ENCODE results near the gene ASB8.
"Not testable (repeated sequence)": the region's sequence is repeated elsewhere in the genome, so short reads cannot be mapped to it uniquely, and the experiment has no call there.

ASB8 gene

GRCh38 chr12:48132826-48133225 is 24.5 kb downstream of the ASB8 start:
- Mint-ChIP-seq H3K36me3 (ENCODE audit: low read depth) (peaks cover 69% of the 10 kb centered on the region), H3K27me3 (no peaks in the 10 kb centered on the region), H3K27ac (no peak overlapping the region), H3K4me3 (no peak overlapping the region), H3K9me3 (no peaks in the 10 kb centered on the region), H3K4me1 (ENCODE audit: low read depth) (no peaks in the 10 kb centered on the region)

- H3K27ac Mint-ChIP-seq = no peak overlapping the region
- H3K9me3 Mint-ChIP-seq = no peaks in the 10 kb centered on the region
- no peaks in the 10 kb centered on the region for H3K27me3 Mint-ChIP-seq
- H3K4me1 Mint-ChIP-seq (ENCODE audit: low read depth) = no peaks in the 10 kb centered on the region
- peaks cover 74% of the 10 kb centered on the region for H3K36me3 Mint-ChIP-seq (ENCODE audit: low read depth)
- no peak overlapping the region for H3K4me3 Mint-ChIP-seq
These were observed 25.8 kb downstream of the ASB8 start for GRCh38 chr12:48131517-48131916.

DNA sequence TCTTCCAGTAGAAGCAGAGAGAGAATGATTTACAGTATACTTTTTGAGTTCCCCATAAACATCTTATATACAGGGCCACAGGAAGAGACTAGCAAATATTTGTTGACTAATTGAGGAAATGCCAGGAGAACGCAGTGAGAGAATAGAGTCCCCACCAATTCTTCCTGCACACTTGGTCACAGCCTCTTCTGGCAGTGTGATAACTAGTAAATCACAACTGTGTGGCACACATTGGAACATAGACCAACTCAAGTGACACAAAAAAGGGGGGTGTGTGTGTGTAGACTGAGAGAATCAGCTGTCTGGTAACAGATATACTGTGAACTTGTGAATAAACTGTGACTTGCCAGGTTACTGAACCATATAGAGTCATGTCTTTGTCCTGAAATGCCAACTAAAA is 27.9 kb downstream of the ASB8 start:
- Mint-ChIP-seq H3K4me3 (no peak overlapping the region), H3K27ac (no peak overlapping the region), H3K4me1 (ENCODE audit: low read depth) (no peaks in the 10 kb centered on the region), H3K27me3 (no peaks in the 10 kb centered on the region), H3K9me3 (no peaks in the 10 kb centered on the region), H3K36me3 (ENCODE audit: low read depth) (peaks cover 82% of the 10 kb centered on the region)

DNA sequence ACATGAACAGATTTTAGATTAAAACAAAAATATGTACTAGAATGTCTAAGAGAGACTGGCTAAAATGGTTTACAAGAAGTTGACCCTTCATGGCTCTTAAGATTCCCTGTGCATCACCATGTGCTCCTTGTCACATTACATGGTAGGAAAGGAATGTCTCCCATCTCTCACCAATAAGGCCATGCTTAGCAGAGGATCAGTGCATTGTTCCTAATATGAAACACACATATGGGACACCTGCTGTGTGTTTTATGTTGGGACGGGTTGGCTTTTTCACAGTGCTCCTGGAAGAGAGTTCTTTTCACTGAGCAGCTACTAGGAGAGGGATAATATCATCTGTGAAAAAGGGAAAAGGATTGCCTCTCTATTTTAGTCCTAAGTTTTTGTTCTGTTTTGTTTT is 28.5 kb downstream of the ASB8 start:
- Mint-ChIP-seq H3K4me1 (ENCODE audit: low read depth) (no peaks in the 10 kb centered on the region), H3K27me3 (no peaks in the 10 kb centered on the region), H3K27ac (no peak overlapping the region), H3K9me3 (no peaks in the 10 kb centered on the region), H3K36me3 (ENCODE audit: low read depth) (peaks cover 80% of the 10 kb centered on the region), H3K4me3 (no peak overlapping the region)

- Mint-ChIP-seq H3K27me3 (no peaks in the 10 kb centered on the region), H3K4me3 (no peak overlapping the region), H3K9me3 (no peaks in the 10 kb centered on the region), H3K36me3 (ENCODE audit: low read depth) (peaks cover 76% of the 10 kb centered on the region), H3K27ac (no peak overlapping the region), H3K4me1 (ENCODE audit: low read depth) (no peaks in the 10 kb centered on the region)
These were observed 30.2 kb downstream of the ASB8 start for GRCh38 chr12:48126953-48127630.

- no peak overlapping the region for H3K4me3 Mint-ChIP-seq
- no peak overlapping the region for H3K27ac Mint-ChIP-seq
- peaks cover 80% of the 10 kb centered on the region for H3K36me3 Mint-ChIP-seq (ENCODE audit: low read depth)
- H3K9me3 Mint-ChIP-seq = no peaks in the 10 kb centered on the region
- peaks cover 3% of the 10 kb centered on the region for H3K4me1 Mint-ChIP-seq (ENCODE audit: low read depth)
- no peaks in the 10 kb centered on the region for H3K27me3 Mint-ChIP-seq
These were observed 31.3 kb downstream of the ASB8 start for GRCh38 chr12:48125985-48126384.

DNA sequence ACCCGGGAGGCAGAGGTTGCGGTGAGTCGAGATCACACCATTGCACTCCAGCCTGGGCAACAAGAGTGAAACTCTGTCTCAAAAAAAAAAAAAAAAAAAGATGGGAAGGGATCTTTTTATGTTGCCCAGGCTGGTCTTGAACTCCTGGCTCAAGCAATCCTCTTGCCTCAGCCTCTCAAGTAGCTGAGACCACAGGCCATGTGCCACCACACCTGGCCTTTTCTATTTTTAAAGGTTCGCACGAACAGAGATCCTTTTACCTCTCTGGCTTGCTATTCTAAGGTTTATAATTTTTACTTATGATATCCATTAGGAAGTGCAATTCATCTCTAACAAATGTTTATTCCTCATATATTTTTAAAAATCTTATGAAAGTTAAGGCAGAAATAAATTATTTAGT is 31.8 kb downstream of the ASB8 start:
- not testable (repeated sequence) for H3K9me3 Mint-ChIP-seq; H3K4me3 Mint-ChIP-seq; H3K4me1 Mint-ChIP-seq (ENCODE audit: low read depth); H3K27me3 Mint-ChIP-seq; H3K27ac Mint-ChIP-seq
- H3K36me3 Mint-ChIP-seq (ENCODE audit: low read depth) = peaks cover 78% of the 10 kb centered on the region

- H3K4me1 Mint-ChIP-seq (ENCODE audit: low read depth) = peaks cover 25% of the 10 kb centered on the region
- no peak overlapping the region for H3K4me3 Mint-ChIP-seq
- no peaks in the 10 kb centered on the region for H3K9me3 Mint-ChIP-seq
- peaks cover 2% of the 10 kb centered on the region for H3K27me3 Mint-ChIP-seq
- H3K27ac Mint-ChIP-seq = no peak overlapping the region
- peaks cover 56% of the 10 kb centered on the region for H3K36me3 Mint-ChIP-seq (ENCODE audit: low read depth)
These were observed 34.1 kb downstream of the ASB8 start for GRCh38 chr12:48123169-48123568.

GRCh38 chr12:48122065-48122834 is 35.1 kb downstream of the ASB8 start:
- peaks cover 26% of the 10 kb centered on the region for H3K4me1 Mint-ChIP-seq (ENCODE audit: low read depth)
- H3K4me3 Mint-ChIP-seq = no peak overlapping the region
- H3K27me3 Mint-ChIP-seq = peaks cover 3% of the 10 kb centered on the region
- H3K36me3 Mint-ChIP-seq (ENCODE audit: low read depth) = peaks cover 49% of the 10 kb centered on the region
- no peak overlapping the region for H3K27ac Mint-ChIP-seq
- H3K9me3 Mint-ChIP-seq = no peaks in the 10 kb centered on the region

GRCh38 chr12:48121522-48121921 is 35.8 kb downstream of the ASB8 start:
- Mint-ChIP-seq H3K4me1 (ENCODE audit: low read depth) (peaks cover 26% of the 10 kb centered on the region), H3K27me3 (peaks cover 3% of the 10 kb centered on the region), H3K4me3 (peak overlapping the region; percentile 14), H3K36me3 (ENCODE audit: low read depth) (peaks cover 41% of the 10 kb centered on the region), H3K27ac (no peak overlapping the region), H3K9me3 (no peaks in the 10 kb centered on the region)

GRCh38 chr12:48119834-48120195 is 37.5 kb downstream of the ASB8 start:
- H3K27ac Mint-ChIP-seq = peak overlapping the region; percentile 4
- H3K27me3 Mint-ChIP-seq = peaks cover 3% of the 10 kb centered on the region
- no peaks in the 10 kb centered on the region for H3K9me3 Mint-ChIP-seq
- H3K4me1 Mint-ChIP-seq (ENCODE audit: low read depth) = peaks cover 26% of the 10 kb centered on the region
- peaks cover 29% of the 10 kb centered on the region for H3K36me3 Mint-ChIP-seq (ENCODE audit: low read depth)
- peak overlapping the region; percentile 99 for H3K4me3 Mint-ChIP-seq

DNA sequence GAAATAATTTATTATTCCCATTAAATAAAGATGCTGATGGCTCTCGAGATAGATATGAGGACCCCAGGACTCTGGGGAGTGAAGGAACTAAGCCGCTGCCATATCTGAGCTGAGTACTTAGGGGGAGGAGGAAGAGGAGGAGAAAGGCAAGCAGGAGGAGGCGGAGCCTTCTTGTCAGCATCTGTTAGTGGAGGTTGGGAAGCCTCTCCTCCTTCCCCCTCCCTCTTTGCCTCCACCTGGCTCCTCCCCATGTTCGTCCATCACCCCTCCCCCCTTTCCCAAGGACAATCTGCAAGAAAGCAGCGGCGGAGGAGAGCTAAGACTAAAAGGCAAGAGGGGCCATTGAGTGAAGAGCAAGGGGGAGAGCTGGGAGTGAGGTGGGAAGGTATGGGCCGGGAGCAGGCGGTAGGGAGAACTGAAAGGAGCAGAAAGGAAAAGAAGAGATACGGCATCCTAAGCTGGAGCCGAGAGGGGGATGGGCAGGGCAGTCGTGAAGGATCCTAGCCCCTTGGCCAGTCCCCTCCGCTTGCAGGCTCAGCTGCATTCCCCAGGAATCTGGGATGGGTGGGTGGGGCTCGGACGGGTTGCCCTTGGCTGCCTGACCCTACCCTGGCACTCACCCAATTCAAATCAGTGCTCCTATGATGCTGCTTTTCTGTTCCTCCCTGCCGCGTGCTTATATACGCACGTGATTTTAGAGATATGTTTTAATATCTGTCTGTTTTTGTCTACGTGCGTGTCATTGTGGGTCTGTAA is 38.1 kb downstream of the ASB8 start, which contains the start of gene PFKM:
Gene PFKM (plus strand): TSS at position 287 of the 756 bp plus-strand sequence. CDS start 3,411 bp downstream, outside the sequence.
- peaks cover 3% of the 10 kb centered on the region for H3K27me3 Mint-ChIP-seq
- peak within 1 kb of the TSS; percentile 99 for H3K4me3 Mint-ChIP-seq
- H3K36me3 Mint-ChIP-seq (ENCODE audit: low read depth) = peaks cover 24% of the 10 kb centered on the region
- H3K27ac Mint-ChIP-seq = peak within 1 kb of the TSS; percentile 94
- H3K9me3 Mint-ChIP-seq = no peaks in the 10 kb centered on the region
- peaks cover 26% of the 10 kb centered on the region for H3K4me1 Mint-ChIP-seq (ENCODE audit: low read depth)

- no peak overlapping the region for H3K27ac Mint-ChIP-seq
- H3K4me3 Mint-ChIP-seq = peak overlapping the region; percentile 99
These were observed 38.9 kb downstream of the ASB8 start for GRCh38 chr12:48118284-48118871.

DNA sequence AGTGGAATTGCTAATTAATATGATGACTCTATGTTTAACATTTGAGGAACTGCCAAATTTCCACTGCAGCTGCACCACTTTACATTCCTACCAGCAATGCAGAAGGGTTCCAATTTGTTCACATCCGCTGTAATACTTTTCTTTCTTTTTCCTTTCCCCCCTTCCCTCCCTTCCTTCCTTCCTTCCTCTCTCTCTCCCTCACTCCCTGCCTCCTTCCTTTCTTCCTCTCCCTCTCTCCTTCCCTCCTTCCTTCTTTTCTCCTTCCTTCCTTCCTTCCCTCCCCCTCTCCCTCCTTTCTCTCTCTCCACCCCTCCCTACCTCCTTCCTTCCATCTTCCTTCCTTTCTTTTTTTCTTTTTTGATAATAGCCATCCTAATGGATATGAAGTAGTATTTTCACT is 41.4 kb downstream of the ASB8 start:
- Mint-ChIP-seq H3K27me3 (peaks cover 3% of the 10 kb centered on the region), H3K27ac (no peak overlapping the region), H3K4me3 (no peak overlapping the region), H3K36me3 (ENCODE audit: low read depth) (peaks cover 1% of the 10 kb centered on the region), H3K4me1 (ENCODE audit: low read depth) (peaks cover 23% of the 10 kb centered on the region), H3K9me3 (no peaks in the 10 kb centered on the region)

More at GRCh38 chr12:48118284-48118871, 38.9 kb downstream of the ASB8 start:
- Mint-ChIP-seq H3K27me3 (peaks cover 3% of the 10 kb centered on the region), H3K9me3 (no peaks in the 10 kb centered on the region), H3K4me1 (ENCODE audit: low read depth) (peaks cover 26% of the 10 kb centered on the region), H3K36me3 (ENCODE audit: low read depth) (peaks cover 19% of the 10 kb centered on the region)

DNA sequence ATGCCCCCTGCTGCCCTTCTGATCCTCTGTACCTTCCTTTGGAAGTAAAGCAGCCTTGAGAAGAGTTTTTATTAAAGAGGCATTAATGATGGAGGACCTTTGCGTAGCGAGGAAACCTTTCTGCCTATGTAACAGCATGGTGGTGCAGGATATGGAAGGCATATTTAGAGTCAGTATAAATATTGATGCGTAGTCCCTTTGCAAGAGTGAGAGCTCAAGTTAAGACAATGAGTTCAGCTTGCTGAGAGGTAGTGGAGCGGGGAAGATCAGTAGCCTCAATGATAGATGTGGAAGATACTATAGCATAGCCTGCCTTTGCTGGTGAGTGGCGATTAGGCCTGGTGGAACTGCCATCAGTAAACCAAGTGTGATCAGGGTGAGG is 46.0 kb downstream of the ASB8 start:
- H3K4me1 Mint-ChIP-seq (ENCODE audit: low read depth) = peaks cover 20% of the 10 kb centered on the region
- not testable (repeated sequence) for H3K9me3 Mint-ChIP-seq; H3K36me3 Mint-ChIP-seq (ENCODE audit: low read depth); H3K27me3 Mint-ChIP-seq; H3K4me3 Mint-ChIP-seq; H3K27ac Mint-ChIP-seq

Measured in stimulated activated naive CD8-positive, alpha-beta T cell treated with anti-CD3 and anti-CD28 coated beads, Interleukin-15, Interleukin-2, amounts not matched to agents 100 ng/mL and 50 ng/mL, for 24 hours (primary cell).